ENCODE results near the gene RSPO1. TPM values are rescaled to one million over a fixed set of nuclear protein-coding genes. Genes with fewer than 3 reads are reported as not detected.

Gene RSPO1
- total and polyA plus RNA-seq, 10 of the 15 experiments (the other 5 are each of a cell fraction or from before 2014, with no cell fraction given), result not detected

GRCh38 chr1:37562984-37563383, 71.7 kb downstream of the RSPO1 start:
- in situ Hi-C loops (cut with MboI), result no loop called here
- POLR2A ChIA-PET, result no interaction called here

More at GRCh38 chr1:37562984-37563383, 71.7 kb downstream of the RSPO1 start:
- H3K4me3 ChIP-seq, result no peak overlapping the region
- no peak for ATAC-seq
- WGBS (ENCODE audit: insufficient coverage, insufficient replicate concordance, low lambda C conversion rate, missing lambda C conversion rate), result 83% methylated on average over 1 of the region's 1 CpG
- no peak overlapping the region for H3K9ac ChIP-seq (ENCODE audit: control insufficient read depth, insufficient read depth, low read length)
- no TSS peak for BruUV-seq (replicated peaks)
- TF ChIP-seq E4F1 (IDR thresholded peaks at IDR 0.05; ENCODE audit: borderline replicate concordance, partially characterized antibody), result no peak
- TF ChIP-seq RFX5 (IDR thresholded peaks at IDR 0.05; ENCODE audit: low read depth, low read length), result no peak
- TF ChIP-seq E2F8 (IDR thresholded peaks at IDR 0.05; ENCODE audit: low read depth, partially characterized antibody), result no peak
- no peak for TF ChIP-seq SP1 (IDR thresholded peaks at IDR 0.05; ENCODE audit: low read depth, low read length)
- TF ChIP-seq REST (IDR thresholded peaks at IDR 0.05; ENCODE audit: low read depth, low read length), result no peak
- no peak for TF ChIP-seq POLR2AphosphoS2 (IDR thresholded peaks at IDR 0.05; ENCODE audit: low read depth, low read length)
- TF ChIP-seq ZNF384 (IDR thresholded peaks at IDR 0.05; ENCODE audit: borderline replicate concordance, low read depth, low read length), result no peak
- no peak for TF ChIP-seq MEF2A (IDR thresholded peaks at IDR 0.05; ENCODE audit: insufficient read depth, low read depth, low read length)
- H3K36me3 ChIP-seq (ENCODE audit: control insufficient read depth in 2 of 2, insufficient read depth in 2 of 2, low read length in 1 of 2), result peaks cover 14 to 24% of the 10 kb centered on the region in 2 experiments
- intact Hi-C loops (cut with micrococcal nuclease; ENCODE audit: unreplicated experiment), result no loop called here
- no peaks in the 10 kb centered on the region for H3K9me3 ChIP-seq (replicated peaks; ENCODE audit: control insufficient read depth, insufficient read depth, low read length)
- no peak overlapping the region for H2AFZ ChIP-seq (ENCODE audit: control insufficient read depth, low read depth, low read length)
- no peaks in the 10 kb centered on the region for H3K27me3 ChIP-seq (replicated peaks in 1 of 2; ENCODE audit: control insufficient read depth in 2 of 2, insufficient read depth in 2 of 2, low read length in 1 of 2)
- SMC1A ChIA-PET (ENCODE audit: uncharacterized antibody, unreplicated experiment), result interaction anchor here (1.0 to 3.4 kb wide), 2 partner anchors 116 to 120 kb away, joined by 3 to 15 read pairs; no protein-coding TSS in a partner anchor
- H3K79me2 ChIP-seq (ENCODE audit: control insufficient read depth, insufficient read depth, low read length), result no peaks in the 10 kb centered on the region
- H3K4me2 ChIP-seq (ENCODE audit: control insufficient read depth, insufficient read depth), result no peak overlapping the region
- no peaks in the 10 kb centered on the region for H4K20me1 ChIP-seq (ENCODE audit: control insufficient read depth, insufficient read depth)
- no peak overlapping the region for H3K27ac ChIP-seq (ENCODE audit: control insufficient read depth, insufficient read depth)
- RAD21 ChIA-PET (ENCODE audit: unreplicated experiment), result no interaction called here
- CTCF ChIA-PET, result interaction anchor here (1.2 to 4.5 kb wide), 2 partner anchors 114 to 120 kb away, joined by 3 to 46 read pairs; no protein-coding TSS in a partner anchor
- DNase-seq (ENCODE audit: low read depth, low spot score), result no peak
- no peak for FAIRE-seq
- no peaks in the 10 kb centered on the region for H3K4me1 ChIP-seq (ENCODE audit: control insufficient read depth, insufficient read depth, low read length)
